T-helper 2 cell treated with Interferon-gamma antibody and Interleukin-4, amounts not matched to agents 100 ng/mL and 5 ng/mL, for 36 hours (primary cell): ENCODE results near the gene DST. TPM values are rescaled to one million over a fixed set of nuclear protein-coding genes. Genes with fewer than 3 reads are reported as not detected.

ENCODE experiments used
- intact Hi-C: fragments of 100-400 bp; cut with micrococcal nuclease; formaldehyde crosslinking; loops from one replicate; pipeline ENCODE4 v1.15.1; 2023
- total RNA-seq: library from RNA; stranded (reverse); gene quantifications from 2 replicates; pipeline ENCODE4 v1.2.3, GENCODE V29; 2022

The DST gene
- total RNA-seq, 1 donor from 2014 or later: 6.1 TPM

- intact Hi-C loops: no loop called here
Observed at GRCh38 chr6:56489559-56489958, 153.1 kb downstream of the DST start.

DNA sequence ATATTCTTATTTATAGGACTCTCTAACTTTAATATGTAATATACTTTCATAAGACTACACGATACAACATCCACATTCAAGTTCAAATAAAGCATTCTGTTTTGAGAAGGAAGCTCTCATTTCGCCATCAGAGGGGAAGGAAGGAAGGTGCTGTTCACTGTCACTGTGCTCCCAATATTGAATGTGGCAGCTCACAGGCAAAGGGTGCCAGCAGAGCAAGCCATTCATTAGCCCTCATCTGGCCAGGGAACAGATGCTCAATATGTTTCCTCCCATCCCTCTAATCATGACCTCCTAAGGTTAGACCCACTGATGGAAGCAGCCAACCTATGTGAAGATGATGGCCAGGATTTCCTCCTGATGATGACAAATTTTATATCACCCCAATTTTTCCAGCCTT lies 154.4 kb downstream of the DST start:
- intact Hi-C loops: no loop called here

DNA sequence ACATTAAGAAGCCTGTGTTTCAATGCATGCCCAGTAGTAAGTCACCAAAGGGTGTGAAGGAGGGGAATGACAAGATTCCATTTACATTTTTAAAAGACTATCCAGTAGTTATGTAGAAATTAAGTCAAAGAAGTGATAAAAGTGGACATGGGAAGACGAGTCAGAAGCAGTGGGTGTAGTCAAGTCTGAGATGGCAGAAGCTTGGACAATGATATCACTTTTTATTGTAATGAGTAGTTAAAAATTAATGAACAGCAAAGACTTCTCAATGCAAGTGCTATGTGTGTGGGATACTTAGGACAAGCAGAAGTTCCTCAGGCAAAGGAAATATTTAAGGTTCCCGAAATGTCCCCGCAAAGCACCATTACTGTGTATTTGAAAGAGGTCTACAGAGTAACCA lies 156.0 kb downstream of the DST start:
- intact Hi-C loops: no loop called here

GRCh38 chr6:56484669-56485068 lies 158.0 kb downstream of the DST start:
- intact Hi-C loops: no loop called here

- intact Hi-C loops: no loop called here
Observed at GRCh38 chr6:56483929-56484328, 158.8 kb downstream of the DST start.

- intact Hi-C loops: no loop called here
Observed at GRCh38 chr6:56482525-56482924, 160.2 kb downstream of the DST start.

- intact Hi-C loops: no loop called here
Observed at GRCh38 chr6:56481957-56482356, 160.7 kb downstream of the DST start.

GRCh38 chr6:56480654-56481337 lies 161.9 kb downstream of the DST start:
- intact Hi-C loops: no loop called here

DNA sequence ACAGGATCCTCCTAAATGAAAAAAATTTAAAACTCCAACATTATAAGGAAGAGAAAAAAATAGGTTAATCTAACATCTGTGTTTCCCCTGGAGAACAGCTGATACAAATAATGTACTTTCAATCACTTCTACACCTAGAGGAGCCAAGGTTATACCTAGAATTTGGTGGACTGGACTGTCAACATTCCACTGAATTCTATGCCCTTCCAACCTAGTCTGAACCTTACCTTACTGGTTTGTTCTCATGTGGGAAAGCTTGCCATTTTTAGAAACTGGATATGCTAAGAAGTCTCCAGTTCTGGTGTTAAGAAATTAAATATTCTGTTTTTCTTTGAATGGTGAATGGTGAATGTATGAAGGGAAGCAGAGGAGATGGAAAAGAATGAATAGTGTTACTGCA lies 162.4 kb downstream of the DST start:
- intact Hi-C loops: no loop called here

- intact Hi-C loops: no loop called here
Observed at GRCh38 chr6:56479381-56479780, 163.3 kb downstream of the DST start.

- intact Hi-C loops: no loop called here
Observed at GRCh38 chr6:56478202-56478601, 164.5 kb downstream of the DST start.

DNA sequence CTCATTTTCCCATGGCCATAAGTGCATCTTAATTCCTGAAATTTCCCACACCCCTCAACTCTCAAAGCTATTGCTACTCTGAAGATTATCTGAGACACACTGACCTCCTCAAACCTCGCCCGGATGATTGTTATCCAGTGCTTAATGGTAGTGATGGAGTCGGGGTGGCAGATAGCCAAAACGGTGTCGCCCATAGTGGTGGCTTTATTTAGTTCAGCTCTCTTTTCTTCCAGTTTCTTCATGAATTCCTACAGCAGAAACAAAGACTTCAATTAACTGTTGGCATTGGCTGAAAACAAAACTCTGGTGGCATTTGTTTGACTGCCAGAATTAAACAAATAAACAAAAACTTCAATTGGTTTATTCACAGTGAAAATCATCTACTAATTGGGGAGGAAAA lies 165.4 kb downstream of the DST start:
- intact Hi-C loops: no loop called here

GRCh38 chr6:56475736-56476457 lies 166.8 kb downstream of the DST start:
- intact Hi-C loops: no loop called here

- intact Hi-C loops: no loop called here
Observed at GRCh38 chr6:56474532-56474931, 168.2 kb downstream of the DST start.

- intact Hi-C loops: no loop called here
Observed at GRCh38 chr6:56463443-56463842, 179.2 kb downstream of the DST start.

DNA sequence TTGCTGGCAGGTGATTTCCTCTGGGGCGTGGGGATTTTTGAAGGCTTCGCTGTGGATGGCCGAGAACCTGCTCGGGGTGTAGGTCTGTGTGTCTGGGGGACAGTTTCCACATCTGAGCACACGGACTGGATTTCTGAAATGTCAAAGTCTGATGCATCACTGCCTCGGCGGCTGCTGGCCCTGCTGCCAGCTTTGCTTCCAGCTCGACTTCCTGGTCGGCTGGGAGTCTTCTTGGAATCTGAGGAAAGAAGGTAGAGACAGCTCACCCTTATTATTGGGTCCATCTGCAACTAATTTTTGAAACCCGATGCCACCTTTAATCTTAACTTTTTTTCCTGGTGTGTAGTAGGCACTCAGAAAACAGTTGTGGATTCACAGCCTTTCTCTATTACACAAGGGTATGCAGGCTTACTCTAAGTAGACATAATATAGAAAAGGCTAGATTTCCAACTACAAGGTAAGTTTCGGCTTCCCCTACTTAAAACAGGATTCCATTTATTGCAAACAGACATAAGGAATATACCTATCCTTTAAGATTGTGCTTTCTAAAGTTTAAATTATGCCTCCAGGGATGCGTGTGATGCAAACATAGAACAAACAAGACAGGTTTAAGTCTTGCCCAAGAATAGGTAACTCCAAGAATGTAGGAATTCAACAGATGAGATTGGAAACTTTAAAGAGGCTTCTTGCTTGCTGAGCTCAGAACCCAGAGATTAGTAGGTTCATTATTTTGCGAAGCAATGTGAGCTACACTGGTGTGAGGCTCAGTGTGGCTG lies 183.5 kb downstream of the DST start:
- intact Hi-C loops: no loop called here

GRCh38 chr6:56458324-56458884 lies 184.3 kb downstream of the DST start:
- intact Hi-C loops: no loop called here

DNA sequence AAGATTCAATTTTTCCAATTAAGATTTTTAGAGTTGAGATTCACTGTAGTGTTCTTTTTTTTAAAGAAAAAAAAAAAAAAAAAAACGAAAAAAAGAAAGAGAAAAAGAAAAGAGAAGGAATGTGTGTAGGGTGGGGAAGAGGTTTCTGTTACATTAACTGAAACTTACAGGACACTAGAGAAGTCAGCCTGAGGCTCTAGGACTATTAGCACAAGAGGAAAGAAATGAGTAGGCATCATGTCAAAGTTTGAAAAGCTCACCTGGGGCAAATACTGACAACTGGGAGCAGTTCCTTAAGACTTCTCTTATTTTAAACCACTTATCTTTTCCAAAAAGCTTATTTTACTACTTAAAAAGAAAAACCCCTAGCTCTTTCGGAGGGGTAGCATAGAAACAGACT lies 185.9 kb downstream of the DST start:
- intact Hi-C loops: no loop called here

- intact Hi-C loops: no loop called here
Observed at GRCh38 chr6:56450882-56451739, 191.6 kb downstream of the DST start.

DNA sequence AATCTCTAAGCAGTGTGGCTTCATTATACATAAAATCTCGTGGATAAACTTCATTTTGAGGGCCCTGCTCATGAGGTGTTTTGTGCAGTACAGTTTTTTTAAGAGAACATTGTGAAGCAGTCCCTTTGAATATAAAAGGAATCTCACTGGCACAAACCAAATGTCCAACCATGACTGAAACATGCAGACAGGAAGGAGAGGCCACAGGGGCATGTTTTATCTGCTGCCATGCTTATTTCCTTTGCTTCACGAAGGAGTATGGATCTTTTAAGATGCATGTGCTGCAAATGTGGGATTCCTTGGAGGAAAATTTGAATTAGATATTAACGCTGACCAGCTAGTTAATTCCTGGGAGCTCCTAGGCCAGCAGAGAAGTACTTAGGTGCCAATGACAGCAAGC lies 192.3 kb downstream of the DST start:
- intact Hi-C loops: no loop called here

DNA sequence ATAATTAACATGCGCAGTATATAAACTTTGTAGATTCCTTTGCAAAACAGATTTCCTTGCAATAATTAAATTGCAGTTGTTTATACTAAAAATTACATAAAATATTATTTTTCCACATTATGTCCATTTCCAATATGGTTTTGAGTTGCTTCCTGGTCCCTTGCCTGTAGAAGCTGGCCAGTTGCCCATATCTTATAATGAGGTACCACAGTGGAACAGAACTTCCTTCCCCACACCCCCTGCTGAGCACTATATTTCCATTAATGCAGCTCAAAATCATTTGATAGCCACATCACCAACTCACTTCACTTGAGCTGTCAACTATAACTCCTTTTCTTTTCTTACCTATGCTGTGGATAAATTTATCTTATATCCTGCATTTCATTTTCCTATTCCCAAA lies 194.6 kb downstream of the DST start:
- intact Hi-C loops: no loop called here
